Stimulated activated CD4-positive, alpha-beta T cell treated with anti-CD3 and anti-CD28 coated beads, Interleukin-1b, Interleukin-23, amount 100 ng/mL, for 24 hours (primary cell): ENCODE measurements around the gene ADAM19.
A peak's percentile ranks its signal among the peaks of the same experiment; 100 is the strongest.

Source experiments
- DNase-seq, 4 experiments: peaks; one replicate each; pipeline ENCODE4 v3.0.0-alpha.2; 2020; ENCODE audit warnings: low read depth in 4 of 4, low spot score in 1 of 4

Gene ADAM19

GRCh38 chr5:157575381-157576020, at the start of gene ADAM19:
TSS of gene ADAM19 (minus strand) at chr5:157575775. CDS start at chr5:157575696, 79 bp downstream.
- peak in 2 of 4 experiments; percentile 19 to 39 for DNase-seq

- DNase-seq, result no peak
Measured at GRCh38 chr5:157624144-157624543, 48.6 kb upstream of the ADAM19 start.

GRCh38 chr5:157620776-157621175, 45.2 kb upstream of the ADAM19 start:
- no peak for DNase-seq

GRCh38 chr5:157618191-157618765, 42.7 kb upstream of the ADAM19 start:
- DNase-seq, result no peak

- DNase-seq, result no peak
Measured at GRCh38 chr5:157616785-157617184, 41.2 kb upstream of the ADAM19 start.

- no peak for DNase-seq
Measured at GRCh38 chr5:157613385-157614245, 38.0 kb upstream of the ADAM19 start.

DNA sequence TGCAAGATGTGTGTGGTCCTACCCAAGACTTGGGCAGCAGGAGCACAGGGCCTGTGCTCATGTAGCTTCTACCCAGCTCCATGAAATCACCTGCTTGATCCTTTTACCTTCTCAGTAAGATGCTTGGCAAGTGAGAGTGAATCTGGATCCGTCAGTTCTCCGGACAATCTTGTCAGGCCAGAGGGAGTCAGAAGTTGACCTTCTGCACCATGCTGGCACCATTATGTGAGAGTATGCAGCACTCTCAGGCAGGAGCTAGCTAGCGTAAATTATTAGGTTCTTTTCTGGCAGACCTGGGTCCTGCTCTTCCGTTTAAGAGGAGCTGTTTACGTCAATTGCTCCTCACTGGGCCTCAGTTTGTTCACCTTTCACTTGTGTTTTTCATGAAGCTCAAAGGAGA, 37.0 kb upstream of the ADAM19 start:
- no peak for DNase-seq

DNA sequence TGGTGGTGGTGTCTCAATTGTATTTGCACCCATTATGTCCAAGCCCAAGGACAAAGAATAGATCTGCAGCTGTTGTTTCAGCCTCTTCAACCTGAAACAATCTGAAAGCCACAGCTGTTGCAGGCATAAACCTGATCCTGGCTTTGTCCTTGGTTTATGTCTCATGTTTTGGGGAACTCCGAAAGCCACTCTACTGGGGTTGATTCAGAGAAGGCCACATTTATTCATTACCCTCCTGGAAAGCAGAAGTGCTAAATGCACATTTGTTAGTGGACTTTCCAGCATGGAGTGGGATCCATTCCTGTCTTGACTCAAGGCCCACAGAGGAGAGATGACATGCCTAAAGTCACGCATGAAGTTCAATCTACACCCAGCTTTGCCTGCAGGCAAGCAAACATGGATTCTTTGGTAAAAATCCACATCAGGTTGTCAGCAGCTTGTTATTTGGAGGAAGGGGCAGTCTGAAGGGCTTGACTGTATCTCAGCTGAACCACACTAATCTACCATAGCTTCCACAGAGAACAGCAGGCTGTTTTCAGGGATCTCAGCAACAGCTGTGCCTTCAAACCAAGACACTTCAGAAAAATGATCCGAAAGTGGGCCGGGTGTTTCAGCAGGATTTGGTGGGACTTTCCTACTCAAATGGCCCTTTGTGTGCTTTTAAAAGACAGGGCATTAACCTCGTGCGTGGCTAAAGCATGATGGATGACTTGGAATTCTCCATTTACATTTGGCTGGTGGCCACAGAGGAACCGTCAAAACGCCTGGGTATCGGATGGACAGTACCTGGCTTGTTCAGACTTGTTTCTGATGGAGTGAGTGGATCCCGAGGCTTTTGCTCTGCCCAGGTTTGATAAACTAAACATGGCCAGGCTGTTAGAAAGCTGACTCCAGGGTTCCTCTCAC, 36.2 kb upstream of the ADAM19 start:
- no peak for DNase-seq

DNA sequence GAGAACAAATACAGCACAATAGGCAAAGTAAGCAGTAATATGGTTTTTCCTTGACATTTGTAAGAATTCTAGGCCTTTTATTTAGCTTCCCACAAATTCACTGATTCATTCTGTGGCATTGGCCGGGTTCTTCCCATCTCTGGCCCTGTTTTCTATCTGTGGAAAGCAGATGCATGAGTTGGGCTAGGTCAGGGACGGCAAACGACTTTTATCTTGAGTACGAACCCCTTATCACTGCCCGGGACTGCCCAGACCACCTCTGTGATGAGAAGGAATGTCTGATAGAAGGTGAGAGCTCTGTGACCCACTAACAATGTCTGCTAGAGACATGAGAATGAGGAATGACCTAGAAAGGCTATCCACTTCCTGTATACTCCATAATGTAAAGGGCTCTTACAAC, 35.4 kb upstream of the ADAM19 start:
- DNase-seq, result no peak

DNA sequence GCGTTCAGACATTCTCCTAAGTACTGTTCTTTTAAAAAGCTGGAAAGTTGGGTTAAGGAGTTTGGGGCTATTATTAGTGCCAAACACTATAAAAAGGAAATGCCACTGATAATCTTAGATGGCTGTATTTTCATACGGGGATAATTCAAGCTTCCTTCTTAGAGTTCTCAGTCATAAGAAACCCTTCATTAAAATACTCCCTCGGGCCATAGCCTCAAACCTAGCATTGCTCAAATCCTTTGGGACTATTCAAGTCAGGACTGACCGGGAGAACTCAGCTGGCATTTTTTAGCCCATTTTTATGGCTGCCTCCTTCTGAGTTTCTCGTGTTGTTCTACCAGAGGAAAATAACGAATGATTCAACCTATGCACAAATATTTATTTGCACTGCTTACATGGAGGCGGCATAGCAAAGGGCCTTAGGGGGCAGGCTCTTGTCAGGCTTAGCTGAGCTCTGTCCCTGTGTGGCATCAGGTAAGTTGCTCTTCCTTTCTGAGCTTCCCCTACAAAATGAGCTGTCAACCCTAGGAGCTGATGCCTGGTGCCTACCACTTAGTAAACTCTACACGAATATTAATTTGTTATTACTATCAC, 33.5 kb upstream of the ADAM19 start:
- DNase-seq, result no peak

DNA sequence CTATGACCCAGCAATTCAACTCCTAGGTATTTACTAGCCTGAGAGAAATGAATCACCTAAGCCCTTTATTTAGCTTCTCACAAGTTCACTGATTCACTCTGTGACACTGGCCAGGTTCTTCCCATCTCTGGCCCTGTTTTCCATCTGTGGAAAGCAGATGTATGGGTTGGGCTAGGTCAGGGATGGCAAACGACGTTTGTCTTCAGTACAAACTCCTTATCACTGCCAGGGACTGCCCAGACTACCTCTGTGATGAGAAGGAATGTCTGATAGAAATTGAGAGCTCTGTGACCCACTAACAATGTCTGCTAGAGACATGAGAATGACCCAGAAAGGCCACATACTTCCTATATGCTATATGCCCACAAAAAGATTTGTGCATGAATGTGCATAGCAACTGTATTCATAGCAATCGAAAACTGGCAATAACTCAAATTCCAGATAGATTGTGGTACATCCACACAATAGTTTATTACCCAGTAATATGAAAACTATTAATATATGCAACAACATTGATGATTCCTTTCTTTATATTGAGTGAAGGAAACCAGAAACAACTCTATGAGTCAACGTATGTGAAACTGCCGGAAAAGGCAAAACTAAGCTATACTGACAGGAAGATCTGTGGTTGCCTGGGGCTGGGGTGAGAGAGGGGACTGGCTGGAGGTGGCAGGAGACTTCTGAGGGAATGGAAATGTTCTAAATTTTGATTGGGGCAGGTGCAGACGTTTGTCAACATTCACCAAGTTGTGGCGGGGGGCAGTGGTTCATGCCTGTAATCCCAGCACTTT, 32.0 kb upstream of the ADAM19 start:
- peak in 1 of 4 experiments; percentile 65 for DNase-seq

- DNase-seq, result no peak
Measured at GRCh38 chr5:157606046-157606445, 30.5 kb upstream of the ADAM19 start.

- DNase-seq, result peak in 2 of 4 experiments; percentile 40 to 50
Measured at GRCh38 chr5:157603333-157604190, 28.0 kb upstream of the ADAM19 start.

- no peak for DNase-seq
Measured at GRCh38 chr5:157602505-157602904, 26.9 kb upstream of the ADAM19 start.

DNA sequence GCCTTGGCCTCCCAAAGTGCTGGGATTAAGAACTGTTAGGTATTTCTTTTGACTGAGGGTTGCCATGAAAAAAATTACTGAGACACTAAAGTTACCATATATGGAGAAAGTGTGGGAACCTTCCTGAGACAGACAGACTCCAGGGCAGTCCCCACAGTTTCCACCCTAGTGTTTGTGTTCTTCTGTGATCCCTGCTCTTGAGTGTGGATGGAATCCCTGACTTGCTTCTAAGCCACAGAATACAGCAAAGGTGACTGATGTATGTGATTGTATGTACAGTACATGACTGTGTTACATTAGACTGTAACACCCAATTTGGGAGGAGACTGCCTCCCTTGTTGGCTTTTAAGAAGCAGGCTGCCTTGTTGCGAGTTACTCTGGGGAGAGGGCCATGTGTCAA, 24.7 kb upstream of the ADAM19 start:
- no peak for DNase-seq

DNA sequence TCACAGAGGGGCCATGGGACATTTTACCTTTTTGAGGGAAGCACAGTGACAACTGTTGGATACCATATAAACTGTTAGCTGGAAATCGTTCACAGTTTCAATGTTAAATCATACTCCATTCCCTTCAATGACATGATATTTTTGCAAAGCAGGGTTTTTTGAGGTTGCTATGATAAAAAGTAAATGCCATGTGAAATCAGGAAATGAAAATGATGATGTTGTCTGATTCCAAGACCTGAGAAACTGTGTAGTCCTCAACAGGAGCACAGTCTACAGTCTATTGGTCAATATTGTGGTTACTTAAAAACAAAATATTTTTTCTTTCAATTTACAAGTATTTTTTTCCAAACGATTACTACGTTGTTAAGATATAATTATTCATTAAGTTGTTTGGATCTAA, 24.0 kb upstream of the ADAM19 start:
- DNase-seq, result no peak

GRCh38 chr5:157598350-157598936, 22.9 kb upstream of the ADAM19 start:
- DNase-seq, result no peak

- no peak for DNase-seq
Measured at GRCh38 chr5:157597277-157597676, 21.7 kb upstream of the ADAM19 start.

- peak in 1 of 4 experiments; percentile 20 for DNase-seq
Measured at GRCh38 chr5:157596487-157596886, 20.9 kb upstream of the ADAM19 start.
